Adrenal gland (tissue), 5 donors: Measurements from ENCODE around the gene EPOP.

Experiments used
- POLR2A ChIP-seq, 2 donors: fragments of 450-650 bp; IDR thresholded peaks; one replicate each; pipeline ENCODE4 v1.6.1; 2017; ENCODE audit warnings: antibody characterized with exemption in 2 of 2, mild to moderate bottlenecking in 2 of 2, moderate library complexity in 1 of 2
- TF ChIP-seq, protein P1 (sequence below), 6 experiments: fragments of 450-650 bp in 4 of 6; fragments of 200-600 bp in 2 of 6; sonication (generic) in 1 of 6; IDR thresholded peaks; 1 replicate in 5 of 6; 2 replicates in 1 of 6; pipeline versions ENCODE4 v1.5.1 to v1.8.0; 2016 to 2021; ENCODE audit warnings: antibody characterized with exemption in 6 of 6, mild to moderate bottlenecking in 2 of 6, moderate library complexity in 1 of 6
- donor health status: DM: no; HTN: no; CAD: no.

DNA sequence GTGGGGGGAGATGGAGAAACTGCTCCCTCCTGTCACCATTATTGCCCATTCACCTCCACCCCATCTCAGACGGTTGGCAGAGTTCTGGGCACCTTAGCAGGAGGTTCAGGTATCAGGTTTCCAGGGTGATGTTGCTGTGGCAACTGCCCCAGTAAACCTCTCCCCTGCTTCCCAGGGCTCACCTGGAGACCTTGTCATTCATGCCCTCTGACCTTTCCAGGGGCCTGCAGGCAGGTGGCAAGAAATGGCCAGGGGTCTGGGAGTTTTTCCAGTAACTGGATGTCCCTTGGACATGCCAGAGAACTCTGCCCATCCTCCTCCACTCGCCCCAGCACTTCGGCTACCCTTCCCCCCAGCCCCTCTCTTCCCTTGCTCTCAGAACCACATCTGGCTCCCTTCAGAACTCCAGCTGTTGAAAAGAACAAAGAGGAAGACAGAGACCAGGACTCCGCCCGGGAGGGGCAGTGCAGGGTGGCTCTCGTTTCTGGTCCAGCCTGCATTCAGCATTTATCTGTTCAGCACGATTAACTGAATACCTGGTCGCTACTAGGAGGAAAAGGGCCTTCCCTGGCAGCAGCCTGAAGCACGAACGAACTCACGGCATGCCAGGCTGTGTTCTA is 38.8 kb upstream of the EPOP start:
- TF ChIP-seq POLR2A (IDR thresholded peaks at IDR 0.05), result no peak
- TF ChIP-seq, protein P1, sequence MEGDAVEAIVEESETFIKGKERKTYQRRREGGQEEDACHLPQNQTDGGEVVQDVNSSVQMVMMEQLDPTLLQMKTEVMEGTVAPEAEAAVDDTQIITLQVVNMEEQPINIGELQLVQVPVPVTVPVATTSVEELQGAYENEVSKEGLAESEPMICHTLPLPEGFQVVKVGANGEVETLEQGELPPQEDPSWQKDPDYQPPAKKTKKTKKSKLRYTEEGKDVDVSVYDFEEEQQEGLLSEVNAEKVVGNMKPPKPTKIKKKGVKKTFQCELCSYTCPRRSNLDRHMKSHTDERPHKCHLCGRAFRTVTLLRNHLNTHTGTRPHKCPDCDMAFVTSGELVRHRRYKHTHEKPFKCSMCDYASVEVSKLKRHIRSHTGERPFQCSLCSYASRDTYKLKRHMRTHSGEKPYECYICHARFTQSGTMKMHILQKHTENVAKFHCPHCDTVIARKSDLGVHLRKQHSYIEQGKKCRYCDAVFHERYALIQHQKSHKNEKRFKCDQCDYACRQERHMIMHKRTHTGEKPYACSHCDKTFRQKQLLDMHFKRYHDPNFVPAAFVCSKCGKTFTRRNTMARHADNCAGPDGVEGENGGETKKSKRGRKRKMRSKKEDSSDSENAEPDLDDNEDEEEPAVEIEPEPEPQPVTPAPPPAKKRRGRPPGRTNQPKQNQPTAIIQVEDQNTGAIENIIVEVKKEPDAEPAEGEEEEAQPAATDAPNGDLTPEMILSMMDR (IDR thresholded peaks at IDR 0.05), result no peak
